Right forelimb (tissue), 1 donor: ENCODE results near the gene ZNF365.
"Not testable (repeated sequence)": the region's sequence is repeated elsewhere in the genome, so short reads cannot be mapped to it uniquely, and the experiment has no call there.

Source experiments
- DNase-seq: peaks from one replicate; pipeline ENCODE4 v3.0.0-alpha.2; 2018

Gene ZNF365

DNA sequence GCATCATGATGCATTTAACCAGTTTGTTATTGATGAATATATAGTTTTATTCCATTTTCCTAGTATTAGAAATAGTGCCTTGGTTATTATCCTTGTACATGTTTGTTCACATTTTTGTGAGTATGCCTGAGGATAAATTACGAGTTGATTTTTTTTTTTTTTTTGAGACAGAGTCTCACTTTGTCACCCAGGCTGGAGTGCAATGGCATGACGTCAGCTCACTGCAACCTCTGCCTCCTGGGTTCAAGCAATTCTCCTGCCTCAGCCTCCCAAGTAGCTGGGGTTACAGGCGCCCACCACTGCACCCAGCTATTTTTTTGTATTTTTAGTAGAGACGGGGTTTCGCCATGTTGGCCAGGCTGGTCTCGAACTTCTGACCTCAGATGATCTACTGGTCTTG is 4.7 kb downstream of the ZNF365 start:
- not testable (repeated sequence) for DNase-seq

DNA sequence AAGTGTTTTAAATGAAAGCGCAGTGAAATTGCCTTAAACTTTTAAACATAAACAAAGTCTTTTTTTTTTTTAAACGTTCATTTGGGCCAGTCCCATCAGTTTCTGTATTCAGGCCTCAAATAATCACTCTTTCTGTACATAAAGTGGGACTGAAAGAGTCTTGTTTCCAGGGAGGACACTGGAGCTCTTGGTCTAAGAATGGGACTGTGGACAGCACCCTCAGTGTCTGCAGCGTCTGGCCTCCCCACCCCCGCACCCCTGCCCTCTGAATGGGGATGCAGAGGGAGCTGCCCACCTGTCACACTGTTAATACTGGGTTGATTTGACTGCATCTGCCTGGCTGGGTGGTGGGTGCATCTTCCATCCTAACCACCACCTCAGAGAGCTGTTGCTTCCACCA is 5.2 kb downstream of the ZNF365 start:
- no peak for DNase-seq

DNA sequence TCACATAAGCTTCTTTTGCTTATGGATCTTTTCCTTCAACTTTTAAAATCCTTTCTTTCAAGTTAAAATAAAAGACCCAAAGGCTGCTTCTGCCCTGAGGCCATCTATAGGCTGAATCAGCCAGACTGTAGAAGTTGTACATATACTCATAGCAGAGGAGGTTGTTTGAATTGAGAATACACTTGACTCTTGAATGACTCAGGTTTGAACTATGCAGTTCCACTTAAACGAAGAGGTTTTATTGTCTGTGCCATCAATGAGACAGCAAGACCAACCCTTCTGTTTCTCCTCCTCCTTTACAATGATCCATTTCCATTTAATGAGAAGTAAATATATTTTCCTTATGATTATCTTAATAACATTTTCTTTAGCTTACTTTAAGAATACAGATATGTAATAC is 5.8 kb downstream of the ZNF365 start:
- DNase-seq = no peak

DNA sequence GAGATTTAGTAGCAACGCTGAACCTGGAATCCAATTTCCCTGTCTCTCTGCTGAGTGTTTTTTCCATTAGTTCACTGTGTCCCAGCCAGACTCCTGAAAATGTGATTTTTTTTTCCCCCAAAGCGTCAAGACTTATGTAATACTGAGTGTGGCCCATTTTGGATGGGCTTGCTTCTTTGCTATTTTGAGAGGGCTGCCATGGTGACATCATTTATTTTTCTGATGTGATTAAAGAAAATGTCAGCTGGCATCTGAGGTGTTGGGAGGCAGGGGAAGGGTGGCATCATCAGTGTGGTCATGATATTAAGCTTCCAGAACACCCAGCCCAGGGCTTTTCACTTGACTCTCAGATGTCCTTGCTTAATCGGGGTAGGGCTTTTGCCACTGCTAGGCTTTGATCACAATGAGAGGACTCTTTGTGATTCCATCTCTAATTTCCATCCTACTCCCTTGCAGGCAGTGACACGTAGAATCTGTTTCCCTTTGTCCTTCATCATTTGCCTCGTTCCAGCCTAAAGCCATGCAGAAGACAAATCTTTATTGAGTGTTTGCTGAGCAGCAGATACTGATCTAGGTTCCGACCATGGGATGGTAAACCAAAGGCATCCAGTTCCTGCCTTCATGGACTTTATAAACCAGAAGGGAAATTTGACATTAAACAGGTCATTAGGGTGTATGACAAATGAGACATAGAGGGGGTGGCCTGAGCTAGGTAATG is 7.4 kb downstream of the ZNF365 start:
- no peak for DNase-seq

DNA sequence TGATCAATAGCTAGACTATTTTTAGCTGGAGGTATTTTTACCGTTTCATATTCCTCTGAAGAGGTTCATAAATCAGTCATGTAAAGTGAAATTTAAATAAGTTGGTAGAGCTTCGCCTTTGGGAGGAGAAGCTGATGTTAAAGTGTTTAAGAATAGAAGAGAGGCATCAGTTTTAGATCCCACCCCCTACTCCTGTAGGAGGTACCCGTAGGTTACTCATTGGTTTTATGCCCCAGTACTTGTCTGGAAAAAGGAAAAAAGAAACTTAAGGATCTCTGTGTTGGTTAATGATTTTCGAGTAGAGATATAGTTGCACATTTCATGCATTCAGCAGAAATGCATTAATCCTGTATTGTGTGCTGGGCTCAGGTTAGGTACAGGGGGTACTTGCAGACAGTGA is 8.7 kb downstream of the ZNF365 start:
- no peak for DNase-seq

DNA sequence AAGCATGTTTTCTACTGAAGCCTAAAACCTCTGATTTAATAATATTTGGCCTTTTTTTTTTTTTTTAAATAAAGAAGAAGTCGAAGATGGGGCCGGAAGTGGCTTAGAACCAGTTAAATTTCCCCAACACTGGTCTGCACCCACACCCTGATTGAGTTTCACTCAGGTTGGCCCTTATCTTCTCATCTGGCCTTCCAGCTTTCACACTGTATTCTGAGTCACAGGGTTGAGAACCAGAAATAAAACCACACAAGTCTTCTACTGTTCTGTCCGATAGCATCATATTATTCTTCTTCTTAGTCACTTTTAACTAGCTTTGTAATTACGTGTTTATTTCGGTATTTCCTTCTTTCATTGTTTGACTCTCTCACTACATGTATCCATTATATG is 9.9 kb downstream of the ZNF365 start:
- DNase-seq = no peak

DNA sequence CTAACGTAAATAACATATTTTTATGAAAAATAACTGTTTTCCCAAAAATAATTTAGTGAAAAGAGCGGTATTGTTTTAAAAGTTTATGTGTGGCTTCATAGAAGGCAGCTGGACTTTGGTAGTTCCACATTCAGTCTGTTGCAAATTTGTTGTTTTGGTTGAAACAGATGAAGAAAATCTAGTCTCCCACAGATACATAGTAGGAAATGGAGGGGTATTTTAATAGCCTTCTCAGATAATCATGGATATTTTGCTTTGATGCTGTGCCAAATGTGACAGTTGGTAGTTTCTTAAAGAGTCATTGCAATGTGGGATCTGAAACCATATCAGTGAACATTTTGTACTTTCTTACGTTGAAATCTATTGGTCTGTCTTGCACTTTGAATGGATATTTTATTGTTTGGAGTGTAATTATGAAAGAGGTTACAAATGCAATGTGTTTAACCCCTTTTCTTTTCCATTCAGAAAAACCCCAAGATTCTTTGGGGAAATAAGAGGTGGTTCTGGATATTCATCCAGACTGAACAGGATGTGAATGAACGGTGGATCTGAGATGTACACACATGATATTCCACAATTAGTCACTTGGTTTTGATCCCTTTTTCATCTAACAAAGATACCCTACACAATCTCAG is 10.4 kb downstream of the ZNF365 start:
- DNase-seq = no peak

DNA sequence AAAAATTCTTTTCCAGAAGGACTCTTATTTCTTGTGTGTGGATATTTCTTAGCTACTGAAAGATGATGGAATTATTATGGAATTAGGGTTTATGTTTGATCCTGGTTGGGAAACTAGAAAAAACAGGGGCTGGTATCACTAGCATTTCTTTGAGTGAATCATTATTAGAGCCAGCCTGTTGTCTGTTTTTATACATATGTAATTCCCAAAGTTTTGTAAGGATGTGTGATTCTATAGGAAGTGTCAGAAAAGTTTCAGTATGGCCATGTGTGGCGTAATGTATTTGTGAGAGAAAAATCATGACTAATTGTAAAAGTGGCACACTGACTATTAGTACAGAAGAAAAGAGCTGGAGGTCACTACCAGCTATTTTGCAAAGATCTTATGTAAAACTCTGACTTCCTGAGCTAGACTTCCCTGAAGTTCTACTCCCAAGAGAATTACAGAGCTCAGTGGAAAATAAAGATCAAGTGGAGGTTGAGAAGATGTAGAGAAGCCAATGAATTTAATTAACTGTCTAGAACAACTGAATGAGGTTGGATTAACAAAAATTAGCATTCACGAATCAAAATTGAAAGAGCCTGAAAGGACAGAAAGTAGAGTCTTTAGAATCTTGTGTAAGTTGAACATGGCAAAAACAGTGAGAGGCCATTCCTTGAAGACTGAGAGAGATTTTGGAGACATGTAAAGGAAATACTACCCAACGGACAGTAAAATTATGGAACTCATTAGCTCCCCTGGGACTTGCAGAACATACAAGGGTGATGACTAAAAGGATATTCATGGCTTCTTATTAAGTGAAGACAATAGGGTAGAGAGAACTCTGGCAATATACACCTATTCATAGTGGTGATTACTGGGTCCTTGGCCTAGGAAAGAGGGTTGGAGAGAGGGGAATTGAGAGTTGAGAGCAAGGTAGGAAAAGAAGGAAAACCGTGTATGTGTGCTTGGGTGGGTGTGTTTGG is 12.5 kb downstream of the ZNF365 start:
- no peak for DNase-seq

DNA sequence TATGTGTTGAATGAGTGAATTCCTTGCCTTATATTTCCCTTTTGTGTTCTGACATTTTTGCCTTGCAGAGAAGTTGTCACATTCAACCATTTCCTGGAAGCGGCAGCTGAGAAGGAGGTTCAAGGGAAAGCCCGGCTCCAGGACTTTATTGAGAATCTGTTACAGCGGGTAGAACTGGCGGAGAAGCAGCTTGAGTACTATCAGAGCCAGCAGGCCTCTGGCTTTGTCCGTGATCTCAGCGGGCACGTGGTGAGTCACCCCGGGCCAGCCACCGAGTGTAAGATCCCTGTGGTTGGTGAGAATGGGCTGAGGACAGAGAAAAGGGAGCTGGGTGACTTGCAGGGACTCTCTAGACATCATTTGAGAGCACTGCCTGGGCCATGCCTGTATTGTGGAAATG is 14.2 kb downstream of the ZNF365 start:
- DNase-seq = no peak

DNA sequence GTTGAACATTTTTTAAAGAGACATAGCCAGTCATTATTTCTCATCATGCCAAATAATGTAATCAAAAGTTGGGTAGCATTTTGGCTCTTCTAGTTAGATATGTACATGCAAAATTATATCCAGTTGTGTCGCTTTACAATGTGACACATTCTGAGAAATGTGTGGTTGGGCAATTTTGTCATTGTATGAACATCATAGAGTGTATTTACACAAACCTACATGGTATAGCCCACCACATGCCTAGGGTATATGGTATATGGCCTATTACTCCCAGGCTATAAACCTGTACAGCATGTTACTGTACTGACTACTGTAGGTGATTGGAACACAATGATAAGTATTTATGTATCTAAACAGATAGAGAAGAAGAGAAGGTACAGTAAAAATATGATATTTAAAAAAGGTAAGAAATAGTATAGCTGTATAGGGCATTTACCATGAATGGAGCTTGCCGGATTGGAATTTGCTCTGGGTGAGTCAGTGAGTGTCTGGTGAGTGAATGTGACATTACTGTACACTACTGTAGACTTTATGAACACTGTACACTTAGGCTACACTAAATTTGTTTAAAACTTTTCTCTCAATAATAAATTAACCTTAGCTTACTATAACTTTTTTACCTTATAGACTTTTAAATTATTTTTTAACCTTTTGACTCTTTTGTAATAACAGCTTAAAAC is 16.5 kb downstream of the ZNF365 start:
- DNase-seq = no peak

DNA sequence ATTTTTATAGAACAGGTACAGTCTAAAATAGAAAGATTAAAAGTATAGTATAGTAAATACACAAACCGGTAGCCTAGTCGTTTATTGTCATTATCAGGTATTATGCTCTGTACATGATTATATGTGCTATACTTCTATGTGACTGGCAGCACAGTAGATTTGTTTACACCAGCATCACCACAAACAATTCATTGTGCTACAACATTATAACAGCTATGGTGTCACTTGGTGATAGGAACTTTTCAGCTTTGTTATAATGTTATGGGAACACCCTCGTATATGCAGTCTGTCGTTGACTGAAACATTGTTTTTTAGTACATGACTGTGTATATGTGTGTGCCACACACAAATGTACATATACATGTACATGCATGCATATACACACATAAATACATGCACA is 19.1 kb downstream of the ZNF365 start:
- DNase-seq = no peak

DNA sequence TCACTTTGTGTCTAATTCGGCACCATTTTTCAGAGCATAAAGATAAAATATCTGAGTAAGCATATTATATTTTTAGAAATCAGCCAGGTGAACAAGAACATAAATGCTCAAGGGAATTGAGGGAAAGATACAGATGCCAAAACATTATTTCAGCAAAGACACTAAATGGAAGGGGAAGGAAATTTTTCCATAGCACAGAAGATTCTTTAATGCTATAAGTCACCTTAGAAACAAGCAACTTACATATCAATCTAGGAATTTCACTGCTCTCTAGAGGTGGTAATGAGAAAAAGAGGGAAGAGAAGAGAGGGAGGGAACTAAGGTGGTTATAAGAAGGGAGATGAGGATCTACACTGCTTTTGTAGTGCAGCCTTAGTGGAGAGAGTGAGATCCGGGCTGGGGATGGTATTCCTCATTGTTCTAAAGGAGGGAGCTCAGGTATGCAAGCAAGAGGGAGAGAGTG is 20.4 kb downstream of the ZNF365 start:
- DNase-seq = no peak

DNA sequence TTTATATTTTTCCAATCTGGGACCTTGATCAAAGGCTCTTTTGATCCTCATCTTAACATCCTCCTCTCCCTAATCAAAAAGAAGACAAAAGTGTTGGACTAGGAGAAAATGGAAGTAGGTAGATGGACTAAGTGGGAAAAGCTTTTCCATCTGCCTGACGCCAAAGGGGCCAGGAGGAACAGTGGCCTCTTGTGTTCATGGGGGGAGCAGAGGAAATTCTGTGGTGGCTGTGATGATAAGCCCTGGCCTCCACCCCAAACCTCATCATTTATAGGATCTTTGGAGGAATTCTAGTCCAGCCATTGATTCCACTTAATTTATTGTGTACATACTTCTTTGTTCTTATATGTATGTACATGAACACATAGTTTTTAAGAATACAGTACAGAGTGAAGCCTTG is 21.7 kb downstream of the ZNF365 start:
- DNase-seq = no peak

DNA sequence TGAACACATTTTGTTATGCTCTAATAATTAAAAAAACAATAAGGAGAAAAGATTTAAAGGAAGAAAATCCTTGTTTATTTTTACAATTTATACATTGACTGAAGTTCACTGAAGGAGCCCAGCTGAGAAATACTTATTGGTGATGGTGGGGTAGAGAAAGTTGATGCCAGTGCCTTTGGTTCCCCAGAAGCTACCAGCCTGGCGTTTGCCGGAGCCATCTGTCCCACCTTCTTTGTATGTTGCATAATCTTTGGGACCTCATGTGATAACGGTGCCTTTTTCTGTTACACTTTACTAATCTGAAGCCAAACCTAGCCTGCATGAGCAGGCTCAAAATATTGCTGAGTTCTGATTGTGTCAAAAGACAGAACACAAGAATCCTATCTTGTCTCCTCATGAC is 22.7 kb downstream of the ZNF365 start:
- DNase-seq = no peak

DNA sequence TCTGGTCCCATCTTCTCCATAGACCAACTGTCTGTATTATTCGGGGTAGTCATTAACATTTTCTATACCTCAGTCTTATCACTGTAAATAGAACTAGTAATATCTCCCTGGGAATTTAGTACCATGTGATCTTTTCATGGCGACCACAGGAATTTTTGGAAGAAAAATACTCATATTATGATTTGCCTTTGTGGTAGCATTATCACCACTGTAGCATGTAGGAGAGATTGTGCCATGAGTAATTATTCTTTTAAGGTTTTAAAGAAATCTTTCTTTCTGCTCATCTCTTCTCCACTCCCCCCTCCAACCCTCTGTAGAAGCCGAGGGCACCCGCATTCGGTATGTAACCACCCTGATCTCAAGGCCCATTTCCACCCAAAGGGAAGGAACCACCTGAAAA is 25.0 kb downstream of the ZNF365 start:
- DNase-seq = no peak

DNA sequence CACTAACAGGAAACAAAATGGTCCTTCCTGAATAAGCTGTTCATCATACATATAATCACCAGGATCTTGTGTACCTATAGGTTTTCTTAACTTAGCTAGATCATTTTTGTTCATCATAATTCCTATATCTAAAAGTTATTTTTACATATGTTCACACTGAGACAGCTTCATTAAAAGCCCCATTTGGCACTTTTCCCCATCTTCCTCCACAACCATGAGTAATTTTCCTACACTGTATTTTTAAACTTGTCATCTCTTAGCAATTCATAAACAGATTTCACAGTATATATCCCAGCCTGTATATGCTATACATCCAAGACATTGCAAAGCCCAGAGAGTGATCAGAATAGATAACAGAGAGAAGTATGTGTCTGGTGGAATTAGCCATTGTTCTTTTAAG is 28.3 kb downstream of the ZNF365 start:
- no peak for DNase-seq

DNA sequence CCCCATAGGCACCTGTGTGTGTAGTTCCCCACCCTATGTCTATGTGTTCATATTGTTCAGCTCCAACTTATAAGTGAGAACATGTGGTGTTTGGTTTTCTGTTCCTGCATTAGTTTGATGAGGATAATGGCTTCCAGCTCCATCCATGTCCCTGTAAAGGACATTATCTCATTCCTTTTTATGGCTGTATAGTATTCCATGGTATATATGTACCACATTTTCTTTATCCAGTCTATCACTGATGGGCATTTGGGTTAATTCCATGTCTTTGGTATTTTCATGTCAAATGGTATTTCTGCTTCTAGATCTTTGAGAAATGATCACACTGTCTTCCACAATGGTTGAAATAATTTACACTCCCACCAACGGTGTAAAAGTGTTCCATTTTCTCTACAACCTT is 36.4 kb downstream of the ZNF365 start:
- not testable (repeated sequence) for DNase-seq

DNA sequence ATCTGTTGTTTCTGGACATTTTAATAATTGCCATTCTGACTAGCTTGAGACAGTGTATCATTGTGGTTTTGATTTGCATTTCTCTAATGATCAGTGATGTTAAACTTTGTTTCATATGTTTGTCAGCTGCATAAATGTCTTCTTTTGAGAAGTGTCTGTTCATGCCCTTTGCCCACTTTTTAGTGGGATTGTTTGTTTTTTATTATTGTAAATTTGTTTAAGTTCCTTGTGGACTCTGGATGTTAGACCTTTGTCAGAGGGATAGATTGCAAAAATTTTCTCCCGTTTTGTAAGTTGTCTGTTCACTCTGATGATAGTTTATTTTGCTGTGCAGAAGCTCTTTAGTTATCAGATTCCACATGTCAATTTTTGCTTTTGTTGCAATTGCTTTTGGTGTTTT is 36.8 kb downstream of the ZNF365 start:
- DNase-seq = not testable (repeated sequence)

DNA sequence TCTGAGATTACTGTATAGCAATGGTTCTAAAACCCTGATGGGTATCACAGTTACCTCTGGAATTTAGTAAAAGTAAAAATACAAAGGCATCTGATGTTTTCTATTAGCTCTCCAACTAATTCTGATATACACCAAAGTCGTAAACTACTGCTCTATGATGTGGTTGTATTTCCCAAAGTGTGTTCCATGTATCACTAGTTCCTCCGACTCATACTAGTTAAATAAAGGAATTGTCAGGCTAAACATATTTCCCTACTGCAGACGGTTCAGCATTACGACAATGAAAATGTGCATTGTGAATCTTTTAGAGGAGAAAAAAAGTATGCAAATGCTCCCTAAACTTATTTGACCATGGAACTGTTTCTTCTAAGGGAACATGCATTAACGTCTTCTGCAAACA is 38.9 kb downstream of the ZNF365 start:
- no peak for DNase-seq

DNA sequence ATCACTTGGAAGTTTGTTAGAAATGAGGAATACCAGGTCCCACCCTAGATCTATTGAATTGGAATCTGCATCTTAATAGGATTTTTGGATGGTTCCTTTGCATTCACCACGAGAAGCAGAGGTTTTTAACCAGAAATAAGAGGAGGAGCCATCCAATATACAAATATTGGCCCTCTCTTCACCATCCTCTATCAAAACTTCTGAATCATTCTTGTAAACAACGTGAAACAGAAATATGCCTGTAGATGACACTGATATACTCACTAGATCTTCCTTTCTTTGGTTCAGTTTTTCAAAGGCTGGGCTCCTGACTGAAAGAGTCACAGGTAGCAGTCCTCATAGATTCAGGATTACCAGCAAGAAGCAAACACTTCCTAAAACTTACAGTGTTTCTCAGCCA is 39.5 kb downstream of the ZNF365 start:
- DNase-seq = no peak

DNA sequence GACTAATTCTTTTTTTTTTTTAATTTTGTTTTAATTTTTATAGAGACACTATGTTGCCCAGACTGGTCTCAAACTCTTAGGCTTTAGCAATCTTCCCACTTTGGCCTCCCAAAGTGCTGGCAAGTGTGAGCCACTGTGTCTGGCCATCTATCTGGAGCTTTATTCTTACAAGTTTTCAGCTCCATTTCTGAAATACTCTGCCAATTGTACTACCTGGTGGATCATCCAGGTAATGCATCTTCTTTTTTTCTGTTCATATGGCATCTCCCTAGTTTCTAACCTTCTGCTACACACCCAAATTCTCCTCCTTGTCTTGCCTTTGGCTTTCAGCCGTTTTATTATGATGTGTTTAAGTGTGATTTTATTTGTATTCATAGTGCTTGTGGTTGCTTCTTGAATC is 40.2 kb downstream of the ZNF365 start:
- DNase-seq = no peak

DNA sequence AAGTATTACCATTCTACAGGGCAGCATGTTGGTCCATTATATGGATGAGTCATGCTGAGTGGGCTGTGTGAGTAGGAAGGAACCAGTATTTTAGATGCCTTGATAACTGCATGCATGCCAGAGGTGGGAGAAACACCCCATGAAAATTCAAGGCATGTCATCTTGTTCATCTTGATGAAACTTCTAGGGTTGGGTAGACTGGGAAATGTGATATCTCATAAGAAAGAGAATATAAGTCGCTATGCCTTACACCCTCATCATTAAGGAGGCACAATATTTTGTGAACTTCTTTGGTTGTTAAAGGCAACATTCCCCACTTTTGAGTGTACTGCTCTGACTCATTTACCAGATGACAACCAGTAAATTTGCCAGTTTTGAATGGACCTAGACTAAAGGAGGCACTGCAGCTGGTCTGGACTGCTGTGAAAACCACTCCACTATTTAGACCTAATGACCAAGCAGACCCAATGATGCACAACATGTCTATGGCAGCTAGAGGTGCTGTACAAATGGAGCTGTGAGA is 48.0 kb downstream of the ZNF365 start:
- no peak for DNase-seq

DNA sequence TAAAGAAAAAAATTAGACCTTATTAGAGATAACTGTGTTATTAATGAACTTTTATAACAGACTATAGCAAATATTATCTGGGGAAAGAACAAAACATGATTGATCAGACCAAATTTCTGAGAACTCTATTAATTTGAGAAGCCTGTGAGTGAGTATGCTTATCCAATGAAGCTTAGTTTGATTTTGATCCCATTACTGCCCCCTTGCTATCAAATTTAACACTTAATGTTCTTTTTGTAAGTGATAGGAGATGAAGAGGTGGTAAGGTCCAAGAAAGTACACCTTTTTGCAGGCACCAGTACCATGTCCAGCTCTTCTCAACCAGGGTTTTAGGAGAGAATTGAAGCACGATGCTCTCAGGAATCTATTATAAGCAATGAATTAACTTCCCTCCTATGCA is 49.9 kb downstream of the ZNF365 start:
- DNase-seq = no peak
